A673 (cell line): ENCODE results near the gene TFR2.
A peak's percentile ranks its signal among the peaks of the same experiment; 100 is the strongest.

Experiments used
- EZH2 ChIP-seq: fragments of 200-600 bp; sonication (generic); IDR thresholded peaks from 2 replicates; pipeline ENCODE4 v1.6.1; 2017; ENCODE audit warnings: borderline replicate concordance, low read depth, mild to moderate bottlenecking, mixed read lengths, antibody characterized with exemption, low read length; ENCODE audit not compliant: poor library complexity, severe bottlenecking
- TF ChIP-seq, protein P1 (sequence below): fragments of 300-800, 200-600 bp; sonication (generic); conservative IDR thresholded peaks from 2 replicates; pipeline ENCODE4 v1.5.1; 2017; ENCODE audit warnings: low read depth, mild to moderate bottlenecking, antibody characterized with exemption, low read length, moderate library complexity, mixed read lengths

DNA sequence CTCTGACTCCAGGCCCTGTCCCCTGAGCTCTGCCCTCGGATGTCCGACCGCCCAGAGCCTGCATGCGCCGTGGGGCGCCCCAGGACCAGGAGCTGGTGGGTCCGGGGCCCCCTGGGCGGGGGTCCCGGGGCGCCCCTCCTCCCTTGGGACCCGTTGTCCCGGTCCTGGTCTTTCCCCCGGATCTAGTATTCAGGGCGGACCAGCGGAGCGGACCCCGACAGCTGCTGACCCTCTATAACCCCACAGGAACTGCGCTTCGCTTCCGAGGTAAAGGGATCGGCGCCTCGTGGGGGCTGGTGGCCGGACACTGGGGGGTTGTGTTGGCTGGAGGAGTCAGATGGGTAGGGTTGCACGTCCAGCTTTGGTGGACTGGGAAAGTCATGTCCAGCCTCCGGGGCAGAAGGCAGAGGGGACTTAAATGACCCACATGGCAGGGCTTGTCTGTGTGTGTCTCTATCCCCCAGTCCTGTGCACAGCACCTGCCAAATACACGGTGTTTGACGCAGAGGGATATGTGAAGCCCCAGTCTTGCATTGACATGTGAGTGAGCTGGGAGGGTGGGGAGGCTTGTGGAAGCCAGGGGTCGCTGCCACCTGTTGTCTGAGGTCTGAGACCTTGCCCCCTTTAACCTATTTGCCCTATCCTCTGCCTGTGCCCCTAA lies 28.5 kb downstream of the TFR2 start:
- no peak for TF ChIP-seq EZH2
- TF ChIP-seq, protein P1, sequence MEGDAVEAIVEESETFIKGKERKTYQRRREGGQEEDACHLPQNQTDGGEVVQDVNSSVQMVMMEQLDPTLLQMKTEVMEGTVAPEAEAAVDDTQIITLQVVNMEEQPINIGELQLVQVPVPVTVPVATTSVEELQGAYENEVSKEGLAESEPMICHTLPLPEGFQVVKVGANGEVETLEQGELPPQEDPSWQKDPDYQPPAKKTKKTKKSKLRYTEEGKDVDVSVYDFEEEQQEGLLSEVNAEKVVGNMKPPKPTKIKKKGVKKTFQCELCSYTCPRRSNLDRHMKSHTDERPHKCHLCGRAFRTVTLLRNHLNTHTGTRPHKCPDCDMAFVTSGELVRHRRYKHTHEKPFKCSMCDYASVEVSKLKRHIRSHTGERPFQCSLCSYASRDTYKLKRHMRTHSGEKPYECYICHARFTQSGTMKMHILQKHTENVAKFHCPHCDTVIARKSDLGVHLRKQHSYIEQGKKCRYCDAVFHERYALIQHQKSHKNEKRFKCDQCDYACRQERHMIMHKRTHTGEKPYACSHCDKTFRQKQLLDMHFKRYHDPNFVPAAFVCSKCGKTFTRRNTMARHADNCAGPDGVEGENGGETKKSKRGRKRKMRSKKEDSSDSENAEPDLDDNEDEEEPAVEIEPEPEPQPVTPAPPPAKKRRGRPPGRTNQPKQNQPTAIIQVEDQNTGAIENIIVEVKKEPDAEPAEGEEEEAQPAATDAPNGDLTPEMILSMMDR = peak; percentile 27
